HCT116 (cell line): ENCODE measurements around the gene AGPAT2. TPM values are rescaled to one million over a fixed set of nuclear protein-coding genes. Genes with fewer than 3 reads are reported as not detected.

Experiments
- ATAC-seq: fragments of 200-7000 bp; cut with Tn5 transposase; 2 replicates; pipeline ENCODE4 v1.9.1; 2020; ENCODE audit warnings: mild to moderate bottlenecking, moderate library complexity
- BruUV-seq: library from RNA; stranded (reverse); fragments of 400-500 nt; replicated peaks from 2 replicates; lab custom pipeline; 2021; lab: Mats Ljungman, UMichigan
- CTCF ChIA-PET: fragments of 300-600 bp; sonication (Branson Sonifier 250); formaldehyde crosslinking; loops from one replicate; lab custom pipeline; 2021; ENCODE audit warnings: antibody characterized with exemption; lab: Charles Lee
- POLR2A ChIA-PET: fragments of 300-600, 350-600 bp; sonication (Branson Sonifier 250); formaldehyde crosslinking; loops from one replicate; lab custom pipeline; 2021; ENCODE audit warnings: antibody characterized with exemption; lab: Charles Lee
- RAD21 ChIA-PET, 2 experiments: fragments of 300-600 bp; sonication (Branson Sonifier 250); formaldehyde crosslinking; loops; one replicate each; lab custom pipeline; 2023; ENCODE audit warnings: low total read pairs in 2 of 2; ENCODE audit not compliant: uncharacterized antibody in 2 of 2, unreplicated experiment in 2 of 2, low non-redundant PET in 1 of 2; lab: Charles Lee
- DNase-seq: peaks from one replicate; pipeline ENCODE4 v3.0.0-alpha.2; 2010; ENCODE audit warnings: low read depth, low spot score
- H2AFZ ChIP-seq: fragments of 200-600 bp; shearing (Covaris generic), sonication (generic); 2 replicates; pipeline ENCODE4 v1.6.1; 2017; ENCODE audit warnings: low read depth, mixed run types, mixed read lengths, antibody characterized with exemption, low read length; ENCODE audit not compliant: poor library complexity, severe bottlenecking
- H3K27ac ChIP-seq: 2 replicates; pipeline ENCODE4 v1.5.1; 2012; ENCODE audit warnings: low read depth, low read length
- H3K27me3 ChIP-seq: fragments of 200-600 bp; sonication (generic); 2 replicates; pipeline ENCODE4 v1.6.1; 2016; ENCODE audit warnings: mixed run types, low read length, mixed read lengths; ENCODE audit not compliant: insufficient read depth
- H3K36me3 ChIP-seq, 2 experiments: fragments of 200-500 bp in 1 of 2; fragments of 200-600 bp in 1 of 2; sonication (Bioruptor generic) in 1 of 2; sonication (generic) in 1 of 2; 2 replicates each; pipeline versions ENCODE4 v1.5.1 to v1.6.1; 2014 to 2016; ENCODE audit warnings: low read length in 2 of 2, inconsistent platforms in 1 of 2, mixed read lengths in 1 of 2, mixed run types in 1 of 2; ENCODE audit not compliant: insufficient read depth in 2 of 2, control insufficient read depth in 1 of 2
- H3K4me1 ChIP-seq, 2 experiments: fragments of 200-600 bp in 1 of 2; sonication (generic) in 1 of 2; 2 replicates each; pipeline versions ENCODE4 v1.5.1 to v1.6.1; 2012 to 2017; ENCODE audit warnings: low read length in 2 of 2, inconsistent platforms in 1 of 2, mild to moderate bottlenecking in 1 of 2, mixed read lengths in 1 of 2, mixed run types in 1 of 2, moderate library complexity in 1 of 2; ENCODE audit not compliant: insufficient read depth in 2 of 2, control insufficient read depth in 1 of 2
- H3K4me2 ChIP-seq: fragments of 200-600 bp; sonication (generic); 2 replicates; pipeline ENCODE4 v1.6.1; 2017; ENCODE audit warnings: mixed run types, low read length, mixed read lengths
- H3K4me3 ChIP-seq, 2 experiments: fragments of 200-600 bp in 1 of 2; sonication (generic) in 1 of 2; replicated peaks in 1 of 2; 2 replicates each; pipeline ENCODE4 v1.5.1; 2011 to 2016; ENCODE audit warnings: low read length in 2 of 2, control low read depth in 1 of 2, low read depth in 1 of 2, mild to moderate bottlenecking in 1 of 2, mixed read lengths in 1 of 2, mixed run types in 1 of 2
- H3K79me2 ChIP-seq: fragments of 200-600 bp; sonication (generic); 2 replicates; pipeline ENCODE4 v1.6.1; 2017; ENCODE audit warnings: mild to moderate bottlenecking, mixed run types, low read length, moderate library complexity, mixed read lengths; ENCODE audit not compliant: insufficient read depth
- H3K9ac ChIP-seq: fragments of 200-600 bp; sonication (generic); 2 replicates; pipeline ENCODE4 v1.6.1; 2016; ENCODE audit warnings: low read length, mixed read lengths
- H3K9me2 ChIP-seq: fragments of 200-600 bp; sonication (generic), shearing (Covaris generic); 2 replicates; pipeline ENCODE4 v1.6.1; 2017; ENCODE audit warnings: mixed run types, mild to moderate bottlenecking, moderate library complexity; ENCODE audit not compliant: insufficient read depth
- H3K9me3 ChIP-seq, 2 experiments: fragments of 200-500 bp in 1 of 2; fragments of 200-600 bp in 1 of 2; sonication (Bioruptor generic) in 1 of 2; sonication (generic) in 1 of 2; 2 replicates each; pipeline ENCODE4 v1.6.1; 2014 to 2017; ENCODE audit warnings: low read length in 2 of 2, mixed read lengths in 2 of 2, inconsistent platforms in 1 of 2, low read depth in 1 of 2, mild to moderate bottlenecking in 1 of 2, mixed run types in 1 of 2, moderate library complexity in 1 of 2; ENCODE audit not compliant: control insufficient read depth in 1 of 2, insufficient read depth in 1 of 2
- H4K20me1 ChIP-seq: fragments of 200-600 bp; sonication (generic), shearing (Covaris generic); 2 replicates; pipeline ENCODE4 v1.6.1; 2017; ENCODE audit warnings: mixed run types, mild to moderate bottlenecking, moderate library complexity; ENCODE audit not compliant: insufficient read depth
- CBX3 ChIP-seq: IDR thresholded peaks from 2 replicates; pipeline ENCODE4 v1.6.1; 2012; ENCODE audit warnings: low read depth
- CEBPB ChIP-seq: IDR thresholded peaks from 2 replicates; pipeline ENCODE4 v1.6.1; 2012; ENCODE audit warnings: low read depth
- CTCF ChIP-seq, 3 experiments: fragments of 200-600 bp in 1 of 3; sonication (generic) in 1 of 3; IDR thresholded peaks in 2 of 3; conservative IDR thresholded peaks in 1 of 3; 2 replicates each; pipeline ENCODE4 v1.5.1; 2012 to 2017; ENCODE audit warnings: low read depth in 2 of 3, low read length in 2 of 3, antibody characterized with exemption in 1 of 3, borderline replicate concordance in 1 of 3, control low read depth in 1 of 3, mild to moderate bottlenecking in 1 of 3, mixed read lengths in 1 of 3, mixed run types in 1 of 3, moderate library complexity in 1 of 3; ENCODE audit not compliant: insufficient read depth in 1 of 3
- EGR1 ChIP-seq: IDR thresholded peaks from 2 replicates; pipeline ENCODE4 v1.6.1; 2012; ENCODE audit warnings: low read depth
- ELF1 ChIP-seq: IDR thresholded peaks from 2 replicates; pipeline ENCODE4 v1.6.1; 2012; ENCODE audit warnings: low read depth, borderline replicate concordance
- EZH2 ChIP-seq: fragments of 200-600 bp; sonication (generic); IDR thresholded peaks from 2 replicates; pipeline ENCODE4 v1.6.1; 2017; ENCODE audit warnings: antibody characterized with exemption, mixed run types
- EZH2phosphoT487 ChIP-seq: fragments of 200-600 bp; IDR thresholded peaks from 2 replicates; pipeline ENCODE4 v1.6.1; 2018; ENCODE audit warnings: antibody characterized with exemption, borderline replicate concordance
- FOSL1 ChIP-seq: IDR thresholded peaks from 2 replicates; pipeline ENCODE4 v1.6.1; 2012; ENCODE audit warnings: low read depth
- MAX ChIP-seq: IDR thresholded peaks from 2 replicates; pipeline ENCODE4 v1.6.1; 2012
- POLR2A ChIP-seq: IDR thresholded peaks from 2 replicates; pipeline ENCODE4 v1.7.0; 2011; ENCODE audit warnings: borderline replicate concordance; ENCODE audit not compliant: insufficient read depth, insufficient read length; ENCODE audit errors: extremely low read depth
- POLR2AphosphoS5 ChIP-seq: IDR thresholded peaks from 2 replicates; pipeline ENCODE4 v1.6.1; 2011; ENCODE audit warnings: mild to moderate bottlenecking, low read depth, low read length, moderate library complexity
- RAD21 ChIP-seq: IDR thresholded peaks from 2 replicates; pipeline ENCODE4 v1.6.1; 2012; ENCODE audit warnings: low read depth, mild to moderate bottlenecking
- SIN3A ChIP-seq: IDR thresholded peaks from 2 replicates; pipeline ENCODE4 v1.6.1; 2012; ENCODE audit warnings: low read depth
- SP1 ChIP-seq: IDR thresholded peaks from 2 replicates; pipeline ENCODE4 v1.6.1; 2012; ENCODE audit warnings: low read depth
- SRF ChIP-seq: IDR thresholded peaks from 2 replicates; pipeline ENCODE4 v1.6.1; 2012; ENCODE audit warnings: low read depth
- TCF7L2 ChIP-seq: IDR thresholded peaks from 2 replicates; pipeline ENCODE4 v1.7.0; 2011; ENCODE audit warnings: borderline replicate concordance, inconsistent platforms; ENCODE audit not compliant: insufficient read depth, insufficient read length; ENCODE audit errors: extremely low read depth
- YY1 ChIP-seq: IDR thresholded peaks from 2 replicates; pipeline ENCODE4 v1.6.1; 2011; ENCODE audit warnings: low read length, low read depth, moderate library complexity, mild to moderate bottlenecking; ENCODE audit not compliant: insufficient replicate concordance; ENCODE audit errors: extremely low read depth
- ZFX ChIP-seq: fragments of 450-650 bp; IDR thresholded peaks from 2 replicates; pipeline ENCODE4 v1.6.1; 2017
- intact Hi-C: fragments of 100-400 bp; cut with micrococcal nuclease; formaldehyde crosslinking; loops from 2 replicates; pipeline ENCODE4 v1.10.0; 2022
- total RNA-seq: library from RNA; stranded (reverse); gene quantifications from one replicate; pipeline ENCODE4 v1.2.1, GENCODE V29; 2021; ENCODE audit not compliant: unreplicated experiment

The AGPAT2 gene
- total RNA-seq, 1 experiment from 2014 or later, result 86.0 TPM

- TF ChIP-seq CTCF (IDR thresholded peaks at IDR 0.05 in 2 of 3, conservative IDR thresholded peaks at IDR 0.05 in 1 of 3; ENCODE audit: borderline replicate concordance in 1 of 3, insufficient read depth in 1 of 3, low read depth in 2 of 3, low read length in 2 of 3) (no peak), POLR2A (no peak), RAD21 (no peak), TCF7L2 (no peak), ELF1 (no peak), CEBPB (no peak)
These were observed 43.5 kb downstream of the AGPAT2 start (continued) for GRCh38 chr9:136643596-136644342.

- H3K4me1 ChIP-seq, result peaks cover 7 to 14% of the 10 kb centered on the region in 2 experiments
- CTCF ChIA-PET, result no interaction called here
- no peaks in the 10 kb centered on the region for H4K20me1 ChIP-seq
- no peaks in the 10 kb centered on the region for H3K79me2 ChIP-seq
- no peaks in the 10 kb centered on the region for H3K9me3 ChIP-seq
- H3K27ac ChIP-seq, result no peak overlapping the region
- ATAC-seq (no peak), DNase-seq (no peak)
- H2AFZ ChIP-seq, result no peak overlapping the region
- H3K9me2 ChIP-seq, result no peaks in the 10 kb centered on the region
- H3K9ac ChIP-seq, result no peak overlapping the region
- RAD21 ChIA-PET, result no interaction called here
- no peaks in the 10 kb centered on the region for H3K36me3 ChIP-seq
- H3K4me3 ChIP-seq, result no peak overlapping the region
- intact Hi-C loops, result no loop called here
- H3K4me2 ChIP-seq, result no peak overlapping the region
- no peaks in the 10 kb centered on the region for H3K27me3 ChIP-seq
- POLR2A ChIA-PET, result interaction anchor here (0.6 kb wide), 1 partner anchor 162 kb away, joined by 3 read pairs; no protein-coding TSS in a partner anchor
- TF ChIP-seq POLR2AphosphoS5 (no peak), YY1 (no peak), TCF7L2 (no peak), FOSL1 (no peak), SP1 (no peak), EGR1 (no peak), CTCF (IDR thresholded peaks at IDR 0.05 in 2 of 3, conservative IDR thresholded peaks at IDR 0.05 in 1 of 3; ENCODE audit: borderline replicate concordance in 1 of 3, insufficient read depth in 1 of 3, low read depth in 2 of 3, low read length in 2 of 3) (no peak), SIN3A (no peak), SRF (no peak), EZH2 (no peak), ELF1 (no peak), CBX3 (no peak), ZFX (no peak), RAD21 (no peak), MAX (no peak), EZH2phosphoT487 (no peak)
- no TSS peak for BruUV-seq
These were observed 44.8 kb downstream of the AGPAT2 start for GRCh38 chr9:136642439-136642921.
